GM18520 (cell line): ENCODE measurements around the gene SIRPD.

Experiments used
- ATAC-seq: cut with Tn5 transposase; IDR thresholded peaks from one replicate; pipeline ENCODE4 v1.9.1; 2021; ENCODE audit not compliant: unreplicated experiment

Gene SIRPD

GRCh38 chr20:1538655-1539054, 18.9 kb downstream of the SIRPD start:
- ATAC-seq: no peak

GRCh38 chr20:1537731-1538058, 19.8 kb downstream of the SIRPD start:
- ATAC-seq: no peak

- no peak for ATAC-seq
Observed at GRCh38 chr20:1536893-1537730, 20.4 kb downstream of the SIRPD start.

- ATAC-seq: peak; percentile 68
Observed at GRCh38 chr20:1535420-1536175, 21.9 kb downstream of the SIRPD start.

- ATAC-seq: no peak
Observed at GRCh38 chr20:1534526-1534925, 23.0 kb downstream of the SIRPD start.

GRCh38 chr20:1533059-1533458, 24.4 kb downstream of the SIRPD start:
- ATAC-seq: no peak

- no peak for ATAC-seq
Observed at GRCh38 chr20:1528811-1529210, 28.7 kb downstream of the SIRPD start.

- no peak for ATAC-seq
Observed at GRCh38 chr20:1527923-1528322, 29.6 kb downstream of the SIRPD start.

- ATAC-seq: no peak
Observed at GRCh38 chr20:1526896-1527295, 30.6 kb downstream of the SIRPD start.

GRCh38 chr20:1526310-1526709, 31.2 kb downstream of the SIRPD start:
- no peak for ATAC-seq

- no peak for ATAC-seq
Observed at GRCh38 chr20:1524004-1524403, 33.5 kb downstream of the SIRPD start.

- ATAC-seq: no peak
Observed at GRCh38 chr20:1517010-1517409, 40.5 kb downstream of the SIRPD start.

- ATAC-seq: no peak
Observed at GRCh38 chr20:1513801-1514200, 43.7 kb downstream of the SIRPD start.

- ATAC-seq: no peak
Observed at GRCh38 chr20:1509237-1509636, 48.3 kb downstream of the SIRPD start.

- ATAC-seq: no peak
Observed at GRCh38 chr20:1508574-1508973, 48.9 kb downstream of the SIRPD start.

- ATAC-seq: no peak
Observed at GRCh38 chr20:1507276-1507675, 50.2 kb downstream of the SIRPD start.

GRCh38 chr20:1505871-1506270, 51.6 kb downstream of the SIRPD start:
- no peak for ATAC-seq

- no peak for ATAC-seq
Observed at GRCh38 chr20:1505361-1505760, 52.1 kb downstream of the SIRPD start.

- ATAC-seq: peak; percentile 95
Observed at GRCh38 chr20:1503564-1504227, 53.8 kb downstream of the SIRPD start.

GRCh38 chr20:1500496-1500895, 57.0 kb downstream of the SIRPD start:
- ATAC-seq: no peak

- ATAC-seq: no peak
Observed at GRCh38 chr20:1499528-1500420, 57.7 kb downstream of the SIRPD start.
